Chondrocyte (in vitro differentiated cells): Measurements from ENCODE around the gene TM4SF18. TPM values are rescaled to one million over a fixed set of nuclear protein-coding genes. Genes with fewer than 3 reads are reported as not detected.

Source experiments
- DNase-seq: peaks from one replicate; pipeline ENCODE4 v3.0.0; 2021; ENCODE audit warnings: mixed read lengths, low spot score
- H3K27ac Mint-ChIP-seq: one replicate; pipeline ENCODE4 v1.8.0; 2021; ENCODE audit warnings: mild to moderate bottlenecking, moderate library complexity, mixed read lengths; ENCODE audit not compliant: unreplicated experiment
- H3K27me3 Mint-ChIP-seq: 2 replicates; pipeline ENCODE4 v1.8.0; 2021; ENCODE audit warnings: low read depth, mixed read lengths
- H3K36me3 Mint-ChIP-seq: 2 replicates; pipeline ENCODE4 v1.8.0; 2021; ENCODE audit warnings: low read depth, mixed read lengths
- H3K4me1 Mint-ChIP-seq: 2 replicates; pipeline ENCODE4 v1.8.0; 2021; ENCODE audit warnings: low read depth, mild to moderate bottlenecking, mixed read lengths
- H3K4me3 Mint-ChIP-seq: one replicate; pipeline ENCODE4 v1.8.0; 2021; ENCODE audit warnings: mild to moderate bottlenecking, moderate library complexity, mixed read lengths; ENCODE audit not compliant: unreplicated experiment
- H3K9me3 Mint-ChIP-seq: 2 replicates; pipeline ENCODE4 v1.8.0; 2021; ENCODE audit warnings: low read depth, mixed read lengths
- total RNA-seq: library from RNA; stranded (reverse); gene quantifications from 3 replicates; pipeline ENCODE4 v1.2.1, GENCODE V29; 2021
- TF ChIP-seq, protein P1 (sequence below): fragments of 200-600 bp; sonication (generic); IDR thresholded peaks from 2 replicates; pipeline ENCODE4 v1.5.0; 2021; ENCODE audit warnings: antibody characterized with exemption, mild to moderate bottlenecking, moderate library complexity

The TM4SF18 gene
- total RNA-seq, 1 donor from 2014 or later: 0.20 TPM

DNA sequence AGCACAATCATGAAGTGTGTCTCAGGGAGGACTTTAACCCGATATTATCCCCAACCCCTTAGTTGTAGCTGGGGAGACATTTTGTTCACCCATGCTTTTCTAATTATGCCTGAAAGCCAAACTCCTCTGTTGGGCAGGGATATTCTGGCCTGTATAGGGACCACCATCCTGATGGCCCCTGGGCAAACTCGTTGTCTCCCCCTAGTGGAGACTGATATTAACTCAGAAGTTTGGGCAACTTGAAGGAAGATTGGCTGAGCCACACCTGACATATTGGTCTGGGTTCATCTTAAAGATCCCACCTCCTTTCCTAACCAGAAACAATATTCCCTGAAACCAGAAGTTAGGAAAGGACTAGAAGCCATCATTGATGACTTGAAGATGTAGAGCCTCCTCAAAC lies 42.3 kb downstream of the TM4SF18 start:
- TF ChIP-seq, protein P1, sequence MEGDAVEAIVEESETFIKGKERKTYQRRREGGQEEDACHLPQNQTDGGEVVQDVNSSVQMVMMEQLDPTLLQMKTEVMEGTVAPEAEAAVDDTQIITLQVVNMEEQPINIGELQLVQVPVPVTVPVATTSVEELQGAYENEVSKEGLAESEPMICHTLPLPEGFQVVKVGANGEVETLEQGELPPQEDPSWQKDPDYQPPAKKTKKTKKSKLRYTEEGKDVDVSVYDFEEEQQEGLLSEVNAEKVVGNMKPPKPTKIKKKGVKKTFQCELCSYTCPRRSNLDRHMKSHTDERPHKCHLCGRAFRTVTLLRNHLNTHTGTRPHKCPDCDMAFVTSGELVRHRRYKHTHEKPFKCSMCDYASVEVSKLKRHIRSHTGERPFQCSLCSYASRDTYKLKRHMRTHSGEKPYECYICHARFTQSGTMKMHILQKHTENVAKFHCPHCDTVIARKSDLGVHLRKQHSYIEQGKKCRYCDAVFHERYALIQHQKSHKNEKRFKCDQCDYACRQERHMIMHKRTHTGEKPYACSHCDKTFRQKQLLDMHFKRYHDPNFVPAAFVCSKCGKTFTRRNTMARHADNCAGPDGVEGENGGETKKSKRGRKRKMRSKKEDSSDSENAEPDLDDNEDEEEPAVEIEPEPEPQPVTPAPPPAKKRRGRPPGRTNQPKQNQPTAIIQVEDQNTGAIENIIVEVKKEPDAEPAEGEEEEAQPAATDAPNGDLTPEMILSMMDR: peak; percentile 70
- Mint-ChIP-seq H3K4me1 (no peaks in the 10 kb centered on the region), H3K27me3 (no peaks in the 10 kb centered on the region), H3K9me3 (peaks cover 9% of the 10 kb centered on the region), H3K4me3 (no peak overlapping the region), H3K36me3 (peaks cover 2% of the 10 kb centered on the region), H3K27ac (no peak overlapping the region)
- DNase-seq: no peak

DNA sequence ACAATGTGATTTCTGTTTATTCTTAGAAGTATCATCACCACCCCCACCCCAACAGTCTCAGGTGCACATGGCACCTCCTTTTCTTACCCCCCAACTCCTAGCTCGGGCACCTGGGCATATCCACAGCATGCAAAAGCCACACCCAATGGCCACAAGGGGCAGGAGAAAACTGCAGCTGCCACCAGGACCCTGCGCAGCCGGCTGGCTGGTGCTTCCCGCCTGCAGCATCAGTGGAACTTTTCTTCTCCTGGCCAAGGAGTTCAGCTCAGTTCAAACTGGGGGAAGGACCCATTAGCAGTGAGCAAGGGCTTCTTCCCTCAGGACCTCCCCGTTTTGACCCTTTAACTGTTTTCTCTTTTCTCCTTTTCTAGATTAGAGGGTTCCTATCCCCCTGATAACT lies 44.8 kb downstream of the TM4SF18 start:
- Mint-ChIP-seq H3K4me3 (no peak overlapping the region), H3K36me3 (no peaks in the 10 kb centered on the region), H3K9me3 (no peaks in the 10 kb centered on the region), H3K27me3 (no peaks in the 10 kb centered on the region), H3K4me1 (no peaks in the 10 kb centered on the region), H3K27ac (no peak overlapping the region)
- TF ChIP-seq, protein P1: no peak
- no peak for DNase-seq

DNA sequence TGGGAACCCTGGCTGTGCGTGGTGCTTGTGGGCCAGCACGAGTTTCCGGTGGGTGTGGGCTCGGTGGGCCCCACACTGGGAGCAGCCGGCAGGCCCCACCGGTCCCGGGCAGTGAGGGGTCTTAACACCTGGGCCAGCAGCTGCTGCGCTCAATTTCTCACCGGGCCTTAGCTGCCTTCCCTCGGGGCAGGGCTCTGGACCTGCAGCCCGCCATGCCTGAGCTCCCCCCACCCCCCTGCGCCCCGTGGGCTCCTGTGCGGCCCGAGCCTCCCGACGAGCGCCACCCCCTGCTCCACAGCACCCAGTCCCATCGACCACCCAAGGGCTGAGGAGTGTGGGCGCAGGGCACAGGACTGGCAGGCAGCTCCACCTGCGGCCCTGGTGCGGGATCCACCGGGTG lies 49.4 kb downstream of the TM4SF18 start:
- Mint-ChIP-seq H3K9me3 (no peaks in the 10 kb centered on the region), H3K4me3 (no peak overlapping the region), H3K27ac (no peak overlapping the region), H3K27me3 (no peaks in the 10 kb centered on the region), H3K4me1 (peaks cover 13% of the 10 kb centered on the region), H3K36me3 (no peaks in the 10 kb centered on the region)
- TF ChIP-seq, protein P1: no peak
- DNase-seq: no peak

DNA sequence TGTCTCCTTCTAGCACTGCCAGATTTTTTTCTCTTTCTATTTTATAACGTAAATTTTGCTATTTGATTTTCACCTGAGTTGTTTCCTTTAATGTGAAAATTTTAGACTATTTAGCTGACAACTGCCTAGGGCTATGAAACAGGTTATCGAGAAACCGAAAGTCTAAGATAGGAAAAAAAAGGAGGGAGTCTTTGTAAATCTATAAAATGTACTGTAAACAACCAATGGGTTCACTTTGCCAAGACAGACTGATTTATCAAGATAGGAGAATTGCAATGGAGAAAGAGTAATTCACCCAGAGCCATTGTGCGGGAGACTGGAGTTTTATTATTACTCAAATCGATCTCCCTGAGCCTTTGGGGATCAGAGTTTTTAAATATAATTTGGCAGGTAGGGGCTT lies 50.0 kb downstream of the TM4SF18 start:
- no peak for DNase-seq
- Mint-ChIP-seq H3K4me1 (peaks cover 20% of the 10 kb centered on the region), H3K36me3 (no peaks in the 10 kb centered on the region), H3K27ac (no peak overlapping the region), H3K27me3 (no peaks in the 10 kb centered on the region), H3K4me3 (no peak overlapping the region), H3K9me3 (no peaks in the 10 kb centered on the region)
- TF ChIP-seq, protein P1: no peak

DNA sequence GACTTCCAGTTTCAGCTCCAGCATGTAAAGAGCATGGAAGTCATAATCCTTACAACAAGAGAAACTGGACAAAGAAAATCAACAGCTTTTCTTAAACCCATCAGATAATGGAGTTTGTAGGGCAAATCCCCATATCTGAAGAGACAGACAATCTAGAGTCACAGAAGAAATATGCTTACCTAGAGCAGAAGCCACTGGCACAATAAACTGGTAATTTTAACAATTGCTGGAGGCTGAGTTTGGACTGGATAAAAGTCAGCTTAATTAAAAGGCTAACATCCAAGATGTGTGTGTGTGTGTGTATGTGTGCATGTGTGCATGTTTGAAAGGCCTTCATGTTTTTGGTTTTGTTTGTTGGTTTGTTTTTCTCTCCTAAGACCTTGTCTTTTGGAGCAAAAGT lies 50.6 kb downstream of the TM4SF18 start:
- TF ChIP-seq, protein P1: no peak
- peaks cover 21% of the 10 kb centered on the region for H3K4me1 Mint-ChIP-seq
- H3K27me3 Mint-ChIP-seq: no peaks in the 10 kb centered on the region
- DNase-seq: no peak
- no peak overlapping the region for H3K27ac Mint-ChIP-seq
- H3K36me3 Mint-ChIP-seq: no peaks in the 10 kb centered on the region
- H3K4me3 Mint-ChIP-seq: no peak overlapping the region
- H3K9me3 Mint-ChIP-seq: no peaks in the 10 kb centered on the region
